T-helper 2 cell treated with Interferon-gamma antibody and Interleukin-4, amounts not matched to agents 5 μg/mL and 100 μg/mL, for 36 hours (primary cell): ENCODE results near the gene CAD.

Experiments
- DNase-seq: peaks from one replicate; pipeline ENCODE4 v3.0.0; 2021; ENCODE audit warnings: low spot score
- H3K27ac Mint-ChIP-seq: one replicate; pipeline ENCODE4 v1.8.0; 2021; ENCODE audit warnings: mild to moderate bottlenecking, mixed read lengths
- H3K27me3 Mint-ChIP-seq: one replicate; pipeline ENCODE4 v1.8.0; 2021; ENCODE audit warnings: low read depth, mixed read lengths
- H3K36me3 Mint-ChIP-seq: one replicate; pipeline ENCODE4 v1.8.0; 2021; ENCODE audit warnings: low read depth, mixed read lengths
- H3K4me1 Mint-ChIP-seq: one replicate; pipeline ENCODE4 v1.8.0; 2021; ENCODE audit warnings: low read depth, mixed read lengths
- H3K4me3 Mint-ChIP-seq: one replicate; pipeline ENCODE4 v1.8.0; 2022; ENCODE audit warnings: mild to moderate bottlenecking, moderate library complexity, mixed read lengths
- H3K9me3 Mint-ChIP-seq: one replicate; pipeline ENCODE4 v1.8.0; 2021; ENCODE audit warnings: mixed read lengths

Gene CAD

DNA sequence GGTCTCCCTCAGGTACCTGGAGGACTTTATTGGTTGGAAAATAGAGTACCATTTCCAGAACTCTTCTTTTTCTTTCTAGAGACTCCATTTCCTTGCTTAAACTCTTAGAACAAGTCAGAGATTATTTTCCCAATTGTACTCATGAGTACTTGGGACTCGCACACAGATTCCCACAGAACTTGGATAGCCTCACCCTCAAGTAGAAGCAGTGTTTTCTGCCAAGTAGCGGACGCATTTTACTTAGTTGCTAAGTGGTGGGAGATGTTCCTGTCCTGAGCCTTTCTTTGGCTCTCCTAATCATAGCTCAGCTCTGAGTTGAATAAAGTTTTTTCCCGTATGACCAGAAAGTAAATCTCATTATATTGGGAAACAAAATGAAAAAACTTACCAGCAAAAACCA lies 28.5 kb downstream of the CAD start:
- no peak overlapping the region for H3K27ac Mint-ChIP-seq
- peaks cover 14% of the 10 kb centered on the region for H3K36me3 Mint-ChIP-seq
- H3K4me1 Mint-ChIP-seq: no peaks in the 10 kb centered on the region
- no peak overlapping the region for H3K4me3 Mint-ChIP-seq
- no peaks in the 10 kb centered on the region for H3K9me3 Mint-ChIP-seq
- no peaks in the 10 kb centered on the region for H3K27me3 Mint-ChIP-seq
- DNase-seq: no peak

DNA sequence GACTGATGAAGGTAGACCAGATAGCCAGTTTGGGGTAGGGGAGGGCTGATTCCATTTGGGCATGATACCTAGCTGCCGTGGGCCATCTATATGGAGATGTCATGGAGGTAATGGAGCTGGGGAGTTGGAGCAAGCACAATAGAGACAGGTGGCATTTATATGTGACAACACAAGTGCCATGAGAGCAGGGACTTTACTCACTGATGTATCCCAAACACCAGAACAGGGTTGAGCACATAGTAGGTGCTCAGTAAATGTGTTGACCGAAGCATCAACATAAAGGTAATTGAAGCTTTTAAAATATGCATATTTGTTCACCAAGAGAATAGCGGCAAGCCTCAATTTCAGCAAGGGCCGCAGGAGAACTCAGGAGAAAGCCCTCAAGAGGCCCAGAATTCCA lies 30.7 kb downstream of the CAD start:
- H3K27ac Mint-ChIP-seq: no peak overlapping the region
- H3K27me3 Mint-ChIP-seq: peaks cover 4% of the 10 kb centered on the region
- H3K4me1 Mint-ChIP-seq: no peaks in the 10 kb centered on the region
- no peaks in the 10 kb centered on the region for H3K36me3 Mint-ChIP-seq
- no peak overlapping the region for H3K4me3 Mint-ChIP-seq
- H3K9me3 Mint-ChIP-seq: no peaks in the 10 kb centered on the region
- no peak for DNase-seq

DNA sequence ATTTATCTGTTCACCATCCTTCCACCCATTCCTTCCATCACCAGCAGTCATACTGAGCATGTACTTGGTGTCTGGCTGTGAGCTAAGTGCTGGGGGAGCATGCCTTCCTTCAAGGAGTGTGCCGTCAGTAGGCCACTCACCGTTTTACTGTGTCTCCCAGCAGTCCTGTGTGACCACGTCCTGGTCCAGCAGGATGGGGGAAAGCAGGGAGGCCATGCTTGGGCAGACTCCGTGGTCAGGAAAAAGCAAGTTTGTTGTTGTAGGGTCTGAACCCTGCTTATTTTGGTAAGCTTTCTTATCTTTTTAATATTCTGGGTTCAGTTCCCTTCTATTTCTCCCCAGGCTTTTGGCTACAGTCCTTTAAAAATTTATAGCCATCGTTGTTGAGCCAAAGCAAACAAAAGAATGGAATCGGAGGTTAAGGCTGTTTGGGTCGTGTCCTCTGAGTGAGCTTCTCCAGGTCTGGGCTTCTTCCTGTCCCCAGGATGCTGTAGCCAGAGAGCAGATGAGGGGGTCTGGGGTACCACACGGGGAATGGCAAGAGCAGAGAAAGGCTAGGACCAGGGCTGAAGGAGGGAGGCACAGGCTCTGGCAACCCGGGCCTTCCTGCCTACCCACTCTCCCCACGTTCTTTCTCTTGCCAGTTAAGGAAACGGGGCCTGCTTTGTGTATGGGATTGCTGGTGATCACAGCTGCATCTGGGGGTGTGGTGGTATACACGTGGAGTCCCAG lies 32.2 kb downstream of the CAD start:
- Mint-ChIP-seq H3K27ac (no peak overlapping the region), H3K9me3 (no peaks in the 10 kb centered on the region), H3K36me3 (no peaks in the 10 kb centered on the region), H3K27me3 (peaks cover 4% of the 10 kb centered on the region), H3K4me1 (no peaks in the 10 kb centered on the region), H3K4me3 (no peak overlapping the region)
- no peak for DNase-seq

DNA sequence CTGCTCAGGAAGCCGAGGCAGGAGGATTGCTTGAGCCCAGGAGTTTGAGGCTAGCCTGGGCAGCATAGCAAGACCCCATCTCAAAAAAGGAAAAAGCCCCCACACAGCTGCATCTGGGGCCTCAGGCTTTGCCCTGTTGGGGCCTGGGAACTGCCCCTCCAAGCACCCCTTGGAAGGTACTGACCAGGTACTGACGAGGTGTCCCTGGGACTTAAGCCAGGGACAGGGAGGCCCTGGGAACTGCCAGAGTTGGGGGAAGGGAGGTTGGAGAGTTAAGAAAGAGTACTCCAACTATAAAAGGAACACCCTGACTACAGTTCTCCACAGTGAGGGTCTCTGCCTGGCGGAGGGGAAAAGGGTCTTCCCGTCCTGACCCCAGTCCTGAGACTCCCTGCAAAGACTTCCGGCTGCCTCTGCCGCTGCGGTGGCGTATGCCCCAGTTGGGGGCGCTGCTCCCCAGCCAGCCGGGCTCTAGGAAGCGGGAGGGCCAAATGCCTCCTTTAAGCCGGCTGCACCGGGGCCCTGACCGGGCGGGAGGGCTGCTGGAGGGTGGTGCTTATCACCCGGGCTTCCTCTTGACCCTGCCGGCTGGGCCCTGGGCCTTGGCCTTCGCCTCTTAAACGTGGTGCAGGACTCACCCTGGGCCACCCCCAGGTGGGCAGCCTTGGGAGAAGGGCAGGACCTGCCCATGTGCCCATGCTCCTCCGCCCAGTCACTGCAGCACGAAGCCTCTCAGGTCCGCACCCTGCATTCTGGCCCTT lies 32.9 kb downstream of the CAD start:
- Mint-ChIP-seq H3K36me3 (no peaks in the 10 kb centered on the region), H3K27me3 (peaks cover 6% of the 10 kb centered on the region), H3K27ac (no peak overlapping the region), H3K4me1 (no peaks in the 10 kb centered on the region), H3K9me3 (no peaks in the 10 kb centered on the region), H3K4me3 (no peak overlapping the region)
- DNase-seq: peak; percentile 67

DNA sequence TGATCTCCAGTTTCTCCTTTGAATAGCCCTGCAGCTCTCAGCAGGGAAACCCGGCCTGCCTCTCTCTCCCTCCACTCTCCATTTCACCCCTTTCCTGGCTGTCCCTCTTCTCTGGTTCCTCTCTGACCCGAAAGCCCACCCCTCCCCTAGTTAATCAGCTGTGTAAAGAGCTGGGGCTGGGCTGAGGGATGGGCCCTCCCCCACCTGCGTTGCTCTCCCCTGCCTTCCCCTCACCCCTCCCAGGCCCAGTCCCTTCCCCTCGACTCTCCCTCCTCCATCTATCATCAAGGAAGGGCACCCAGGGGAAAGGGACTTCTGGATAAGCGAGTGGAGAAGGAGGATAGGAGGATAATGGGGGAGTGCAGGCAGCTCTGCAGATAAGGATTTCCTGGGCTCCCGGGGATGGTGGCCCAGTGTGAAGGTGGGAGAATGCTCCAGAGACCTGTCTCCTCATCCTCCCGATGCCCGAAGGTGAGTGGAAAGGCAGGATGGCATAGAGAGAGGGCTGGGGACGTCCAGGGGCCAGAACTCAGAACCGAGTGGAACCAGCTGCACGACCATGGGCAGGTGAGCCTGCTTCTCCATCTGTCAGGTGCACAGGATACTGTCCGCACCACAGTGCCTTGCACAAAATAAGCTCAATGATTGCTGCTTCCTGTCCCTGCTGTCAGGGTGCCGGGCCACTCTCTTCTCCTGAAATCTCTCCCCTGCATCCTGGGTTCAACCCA lies 33.6 kb downstream of the CAD start:
- Mint-ChIP-seq H3K9me3 (no peaks in the 10 kb centered on the region), H3K4me1 (no peaks in the 10 kb centered on the region), H3K36me3 (no peaks in the 10 kb centered on the region), H3K27ac (no peak overlapping the region), H3K4me3 (no peak overlapping the region), H3K27me3 (peaks cover 6% of the 10 kb centered on the region)
- no peak for DNase-seq

DNA sequence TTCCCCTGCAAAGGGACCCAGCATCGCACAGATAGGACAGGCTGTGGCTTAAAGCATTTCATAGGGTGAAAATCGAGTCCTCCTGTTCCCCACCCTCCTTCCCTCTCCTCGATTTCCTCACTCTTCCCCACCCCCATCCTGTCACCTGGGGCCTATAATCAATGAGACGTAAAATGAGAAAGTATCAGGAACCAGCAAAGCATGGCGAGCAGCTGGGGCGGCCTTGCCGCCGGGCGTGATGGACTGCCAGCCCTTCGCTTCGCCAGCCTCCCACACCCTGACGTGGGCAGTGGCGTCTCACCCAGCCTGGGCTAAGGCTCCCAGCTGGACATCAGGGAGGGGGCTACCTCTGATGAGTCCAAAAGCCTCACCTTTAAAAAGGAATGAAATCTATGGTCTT lies 34.6 kb downstream of the CAD start:
- H3K36me3 Mint-ChIP-seq: no peaks in the 10 kb centered on the region

DNA sequence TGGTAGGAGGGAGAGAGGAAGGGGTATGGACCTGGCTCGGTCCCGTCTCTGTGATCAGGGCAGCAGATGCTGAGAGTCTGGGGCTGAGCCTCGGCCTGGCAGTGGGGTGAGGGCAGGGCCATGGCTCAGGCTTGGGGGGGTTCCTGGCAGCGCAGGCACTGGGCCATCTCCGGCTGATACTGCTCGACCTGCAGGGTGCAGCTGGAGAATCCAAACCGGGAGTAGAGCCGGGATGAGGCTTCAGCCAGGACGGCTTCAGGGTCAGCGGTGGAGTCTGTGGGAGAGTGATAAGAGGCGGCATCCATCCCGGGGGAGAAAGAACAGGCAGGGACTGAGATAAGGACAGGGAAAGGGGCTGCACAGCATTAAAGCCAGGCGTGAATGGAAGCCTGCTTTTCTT lies 38.0 kb downstream of the CAD start:
- Mint-ChIP-seq H3K36me3 (no peaks in the 10 kb centered on the region), H3K9me3 (no peaks in the 10 kb centered on the region), H3K27ac (no peak overlapping the region), H3K4me1 (no peaks in the 10 kb centered on the region), H3K27me3 (peaks cover 15% of the 10 kb centered on the region), H3K4me3 (no peak overlapping the region)
- DNase-seq: no peak

More for the DNA sequence above, 34.6 kb downstream of the CAD start:
- H3K27ac Mint-ChIP-seq: no peak overlapping the region
- H3K4me3 Mint-ChIP-seq: no peak overlapping the region
- DNase-seq: no peak
- peaks cover 6% of the 10 kb centered on the region for H3K27me3 Mint-ChIP-seq
- no peaks in the 10 kb centered on the region for H3K9me3 Mint-ChIP-seq
- H3K4me1 Mint-ChIP-seq: no peaks in the 10 kb centered on the region

DNA sequence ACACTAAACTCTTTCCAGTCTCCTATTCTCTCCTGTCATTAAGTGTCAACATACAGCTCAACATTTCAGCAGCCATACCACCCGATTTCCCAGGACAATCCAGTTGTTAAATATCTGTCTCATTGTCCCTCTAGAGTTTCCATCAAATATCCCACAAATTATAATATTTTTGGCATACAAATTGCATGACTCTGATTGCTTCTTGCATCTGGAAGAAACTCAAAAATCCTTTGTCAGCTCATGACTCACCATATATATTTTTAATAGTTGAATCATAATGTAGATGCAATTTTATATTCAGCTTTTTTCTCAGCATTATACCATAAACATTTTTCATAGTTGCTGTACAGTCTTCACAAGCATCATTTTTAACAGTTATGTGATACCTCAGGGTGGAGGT lies 38.5 kb downstream of the CAD start:
- Mint-ChIP-seq H3K27ac (no peak overlapping the region), H3K4me3 (no peak overlapping the region), H3K4me1 (no peaks in the 10 kb centered on the region), H3K9me3 (no peaks in the 10 kb centered on the region), H3K27me3 (peaks cover 19% of the 10 kb centered on the region), H3K36me3 (no peaks in the 10 kb centered on the region)
- DNase-seq: no peak

DNA sequence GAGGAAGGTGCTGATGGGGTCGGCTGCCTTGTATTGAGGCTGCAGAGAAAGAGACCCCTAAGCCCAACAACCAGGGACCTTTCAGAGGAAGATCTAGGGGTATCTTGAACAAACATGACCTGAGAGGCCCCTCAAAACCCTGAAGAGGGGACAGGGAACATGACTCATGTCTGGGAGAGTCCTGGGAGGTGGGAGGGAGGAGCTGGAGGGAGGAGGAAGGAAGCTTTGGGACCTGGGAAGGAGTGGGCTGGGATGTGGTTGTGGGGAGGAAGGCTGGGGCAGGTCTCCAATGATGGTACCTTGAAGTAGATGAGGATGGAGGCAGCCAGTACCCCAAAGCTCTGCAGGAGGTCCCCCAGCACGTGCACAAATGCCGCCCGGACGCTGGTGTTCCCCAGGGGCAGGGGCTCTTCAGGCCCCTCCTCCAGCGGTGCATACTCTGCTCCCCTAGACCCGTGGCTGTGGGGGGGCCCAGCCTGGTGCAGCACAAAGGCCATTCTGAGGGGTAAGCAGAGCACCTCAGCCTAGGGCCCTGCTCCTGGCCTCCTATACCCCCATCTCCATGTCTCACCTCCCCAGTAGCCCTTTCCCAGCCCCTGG lies 39.8 kb downstream of the CAD start:
- no peak overlapping the region for H3K27ac Mint-ChIP-seq
- H3K4me3 Mint-ChIP-seq: no peak overlapping the region
- no peaks in the 10 kb centered on the region for H3K4me1 Mint-ChIP-seq
- H3K27me3 Mint-ChIP-seq: peaks cover 28% of the 10 kb centered on the region
- no peaks in the 10 kb centered on the region for H3K9me3 Mint-ChIP-seq
- H3K36me3 Mint-ChIP-seq: no peaks in the 10 kb centered on the region
- no peak for DNase-seq

DNA sequence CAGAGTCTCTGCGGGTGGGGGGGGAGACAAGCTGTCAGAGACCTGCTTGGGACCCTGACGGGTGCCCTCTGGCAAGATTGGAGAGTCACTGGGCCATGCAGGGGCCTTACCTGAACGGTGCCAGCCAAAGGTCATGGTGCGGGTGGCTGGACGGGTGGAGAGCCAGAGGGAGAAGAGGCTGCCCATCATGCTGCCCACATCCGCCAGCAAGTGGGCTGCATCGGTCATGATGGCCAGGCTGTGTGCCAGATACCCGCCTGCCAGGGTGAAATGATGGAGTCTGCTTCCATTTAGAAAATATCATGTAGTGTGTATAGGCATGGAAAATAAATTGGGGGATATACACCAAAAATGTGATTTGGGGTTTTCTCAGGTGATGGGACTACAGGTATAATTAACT lies 40.9 kb downstream of the CAD start:
- H3K4me1 Mint-ChIP-seq: peaks cover under 1% of the 10 kb centered on the region
- H3K27ac Mint-ChIP-seq: no peak overlapping the region
- peaks cover 30% of the 10 kb centered on the region for H3K27me3 Mint-ChIP-seq
- DNase-seq: no peak
- H3K36me3 Mint-ChIP-seq: no peaks in the 10 kb centered on the region
- no peaks in the 10 kb centered on the region for H3K9me3 Mint-ChIP-seq
- no peak overlapping the region for H3K4me3 Mint-ChIP-seq

DNA sequence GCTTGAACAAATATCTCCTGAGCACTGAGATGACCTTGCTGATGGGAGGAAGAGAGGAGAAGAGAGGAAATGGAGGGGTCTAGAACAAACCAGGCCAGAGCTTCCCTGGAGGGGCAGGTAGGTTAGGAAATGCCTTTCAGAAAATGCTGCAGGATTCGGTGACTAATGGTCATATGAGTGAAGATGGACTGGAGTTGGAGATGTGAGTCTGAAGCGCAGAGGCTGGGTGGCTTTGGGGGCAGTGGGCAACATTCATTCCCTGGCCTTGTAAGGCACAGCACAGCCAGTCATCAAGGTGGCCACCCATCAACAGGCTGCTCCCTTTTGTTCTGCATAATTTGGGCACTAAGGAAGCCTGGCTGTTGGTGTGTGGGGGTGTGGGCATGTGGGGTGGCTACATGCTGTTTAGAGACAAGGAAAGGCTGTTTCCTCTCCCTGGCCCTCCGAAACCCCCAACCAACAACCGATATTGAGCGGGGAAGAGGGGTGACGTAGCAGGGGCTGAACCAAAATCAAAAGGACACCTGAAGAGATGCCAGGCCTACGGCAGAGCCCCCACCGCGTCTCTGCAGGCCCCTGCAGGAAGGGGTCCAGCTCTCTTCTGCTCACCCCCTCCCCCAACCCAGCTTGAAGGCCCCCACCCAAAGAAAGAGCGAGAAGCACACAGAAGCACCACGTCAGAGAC lies 44.2 kb downstream of the CAD start:
- DNase-seq: no peak
- no peak overlapping the region for H3K27ac Mint-ChIP-seq
- H3K9me3 Mint-ChIP-seq: no peaks in the 10 kb centered on the region
- H3K27me3 Mint-ChIP-seq: peaks cover 45% of the 10 kb centered on the region
- H3K36me3 Mint-ChIP-seq: peaks cover 2% of the 10 kb centered on the region
- H3K4me3 Mint-ChIP-seq: peak overlapping the region; percentile 58
- peaks cover 17% of the 10 kb centered on the region for H3K4me1 Mint-ChIP-seq

DNA sequence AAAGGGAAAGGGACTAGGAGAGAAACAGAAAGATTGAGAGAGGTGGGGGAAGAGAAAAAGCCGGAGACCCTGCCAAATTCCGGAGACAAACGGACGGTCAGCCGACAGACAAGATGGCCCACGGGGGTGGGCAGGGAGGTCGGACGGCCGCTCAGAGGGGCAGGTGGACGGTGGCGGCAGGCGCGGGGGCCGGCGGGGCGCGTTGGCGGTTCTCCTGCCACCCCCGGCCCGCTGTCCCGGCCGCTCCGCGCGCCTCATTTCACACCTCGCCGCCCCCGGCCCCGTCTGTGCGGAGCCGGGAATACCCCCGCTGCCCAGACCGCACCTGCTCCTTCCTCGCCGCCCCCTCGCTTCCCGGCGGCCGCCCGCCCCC lies 44.7 kb downstream of the CAD start:
- Mint-ChIP-seq H3K4me1 (peaks cover 17% of the 10 kb centered on the region), H3K36me3 (peaks cover 2% of the 10 kb centered on the region), H3K9me3 (no peaks in the 10 kb centered on the region), H3K4me3 (peak overlapping the region; percentile 58), H3K27me3 (peaks cover 45% of the 10 kb centered on the region), H3K27ac (no peak overlapping the region)
- DNase-seq: peak; percentile 30

DNA sequence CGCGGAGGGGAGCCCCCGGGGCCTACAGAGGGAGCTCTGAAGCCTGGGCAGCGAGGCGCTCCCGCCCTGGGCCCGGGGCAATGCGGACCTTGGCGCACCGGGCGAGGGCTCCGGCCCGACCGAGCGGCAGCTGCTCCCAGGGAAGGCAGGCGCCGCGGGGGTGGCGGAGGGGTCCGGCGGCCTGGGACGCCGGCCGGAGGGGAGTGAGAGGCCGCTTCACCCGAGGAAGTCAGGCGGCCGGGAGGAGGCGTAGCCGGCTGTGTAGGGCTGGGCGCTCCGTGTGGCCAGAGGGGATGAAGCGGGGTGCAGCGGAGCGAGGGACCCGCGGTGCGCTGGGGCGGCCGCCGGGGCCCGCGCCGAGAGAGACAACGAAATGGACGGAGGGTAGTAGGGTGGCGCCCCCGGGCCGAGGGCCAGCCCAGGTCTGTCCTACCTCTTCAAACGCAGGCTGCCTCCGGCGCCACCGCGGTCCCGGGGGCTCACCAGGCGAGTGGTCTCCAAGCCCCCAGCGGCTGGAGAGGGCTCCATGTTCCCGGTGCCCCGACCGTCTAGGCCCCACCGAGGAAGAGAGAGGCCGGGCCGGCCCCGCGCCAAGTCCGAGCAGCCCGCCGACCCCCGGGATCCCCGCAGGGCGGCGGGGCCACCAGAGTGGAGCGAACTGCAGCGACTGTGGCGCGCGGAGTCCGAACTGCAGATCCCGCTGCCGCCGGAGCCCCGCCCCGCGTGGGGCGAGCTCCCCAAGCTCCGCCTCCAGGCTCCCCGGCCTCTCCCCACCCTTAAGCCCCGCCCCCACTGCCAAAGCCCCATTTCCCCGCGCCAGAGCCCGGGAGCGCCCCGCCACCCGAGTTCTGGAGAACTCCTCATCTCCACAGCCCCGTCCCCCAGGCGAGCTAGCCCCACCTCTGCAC lies 45.5 kb downstream of the CAD start, which contains the start of gene SLC30A3:
TSS of gene SLC30A3 (minus strand) at position 669 of the 908 bp plus-strand sequence. CDS start at position 528, 141 bp downstream.
- Mint-ChIP-seq H3K27me3 (peaks cover 45% of the 10 kb centered on the region), H3K27ac (peak within 1 kb of the TSS; percentile 29), H3K4me3 (peak within 1 kb of the TSS; percentile 93), H3K36me3 (peaks cover 2% of the 10 kb centered on the region), H3K4me1 (peaks cover 17% of the 10 kb centered on the region), H3K9me3 (no peaks in the 10 kb centered on the region)
- peak; percentile 66 for DNase-seq
